ENCODE data around the gene NSUN2. TPM values are rescaled to one million over a fixed set of nuclear protein-coding genes. Genes with fewer than 3 reads are reported as not detected.

Gene NSUN2
- total RNA-seq, 2 experiments from 2014 or later = 48.3 to 50.8 TPM

- H3K27ac Mint-ChIP-seq = no peak overlapping the region
- H3K4me1 Mint-ChIP-seq (ENCODE audit: low read depth) = peaks cover 27% of the 10 kb centered on the region
- POLR2A ChIA-PET = interaction anchor here (0.7 kb wide), 1 partner anchor 1304 kb away, joined by 3 read pairs; no protein-coding TSS in a partner anchor
These were observed 17.6 kb downstream of the NSUN2 start for GRCh38 chr5:6615034-6615815.

GRCh38 chr5:6611334-6612256 lies 21.2 kb downstream of the NSUN2 start:
- TF ChIP-seq CTCF (IDR thresholded peaks at IDR 0.05) = no peak
- no peaks in the 10 kb centered on the region for H3K27me3 Mint-ChIP-seq
- DNase-seq = no peak
- intact Hi-C loops (cut with DNase I, micrococcal nuclease) = no loop called here
- Histone ChIP-seq H3K9me3 (ENCODE audit: control insufficient read depth in 1 of 2, insufficient read depth in 1 of 2, low read length in 2 of 2) (no peaks in the 10 kb centered on the region), H3K36me3 (ENCODE audit: insufficient read depth, low read length) (peaks cover 97% of the 10 kb centered on the region), H3K4me1 (ENCODE audit: insufficient read depth, low read length) (no peaks in the 10 kb centered on the region), H3K27ac (ENCODE audit: low read depth in 1 of 2, low read length in 2 of 2) (no peak overlapping the region), H3K27me3 (ENCODE audit: control insufficient read depth in 1 of 2, insufficient read depth in 2 of 2, low read length in 2 of 2) (no peaks in the 10 kb centered on the region), H3K4me3 (ENCODE audit: low read length) (no peak overlapping the region)
- no peak for ATAC-seq (ENCODE audit: poor library complexity)
- H3K27ac Mint-ChIP-seq = no peak overlapping the region
- H3K9me3 Mint-ChIP-seq = no peaks in the 10 kb centered on the region
- peaks cover 27% of the 10 kb centered on the region for H3K4me1 Mint-ChIP-seq (ENCODE audit: low read depth)
- ChIA-PET CTCF (no interaction called here), POLR2A (no interaction called here)
- peaks cover 97% of the 10 kb centered on the region for H3K36me3 Mint-ChIP-seq (ENCODE audit: low read depth)
- H3K4me3 Mint-ChIP-seq = no peak overlapping the region

More at GRCh38 chr5:6615034-6615815, 17.6 kb downstream of the NSUN2 start:
- Mint-ChIP-seq H3K9me3 (no peaks in the 10 kb centered on the region), H3K27me3 (no peaks in the 10 kb centered on the region), H3K36me3 (ENCODE audit: low read depth) (peaks cover 93% of the 10 kb centered on the region), H3K4me3 (no peak overlapping the region)
- no peaks in the 10 kb centered on the region for H3K27me3 ChIP-seq (ENCODE audit: control insufficient read depth in 1 of 2, insufficient read depth in 2 of 2, low read length in 2 of 2)
- H3K27ac ChIP-seq (ENCODE audit: low read depth in 1 of 2, low read length in 2 of 2) = no peak overlapping the region
- no peak for TF ChIP-seq CTCF (IDR thresholded peaks at IDR 0.05)
- no peaks in the 10 kb centered on the region for H3K9me3 ChIP-seq (ENCODE audit: control insufficient read depth in 1 of 2, insufficient read depth in 1 of 2, low read length in 2 of 2)
- peaks cover 97% of the 10 kb centered on the region for H3K36me3 ChIP-seq (ENCODE audit: insufficient read depth, low read length)
- H3K4me3 ChIP-seq (ENCODE audit: low read length) = no peak overlapping the region
- intact Hi-C loops (cut with DNase I, micrococcal nuclease) = no loop called here
- H3K4me1 ChIP-seq (ENCODE audit: insufficient read depth, low read length) = no peaks in the 10 kb centered on the region
- DNase-seq = no peak
- ATAC-seq (ENCODE audit: poor library complexity) = no peak
- CTCF ChIA-PET = interaction anchor here (0.7 kb wide), 1 partner anchor 130 kb away, joined by 3 read pairs; no protein-coding TSS in a partner anchor

- no peak for ATAC-seq (ENCODE audit: poor library complexity)
- no peaks in the 10 kb centered on the region for H3K27me3 Mint-ChIP-seq
- POLR2A ChIA-PET = interaction anchor here (0.8 to 1.1 kb wide), 2 partner anchors 310 to 1186 kb away, joined by 3 to 4 read pairs; partner anchors contain the start of gene ICE1
- H3K9me3 Mint-ChIP-seq = no peaks in the 10 kb centered on the region
- peaks cover 97% of the 10 kb centered on the region for H3K36me3 Mint-ChIP-seq (ENCODE audit: low read depth)
- peaks cover 2% of the 10 kb centered on the region for H3K4me1 Mint-ChIP-seq (ENCODE audit: low read depth)
- no peak for TF ChIP-seq CTCF (IDR thresholded peaks at IDR 0.05)
- H3K4me3 Mint-ChIP-seq = no peak overlapping the region
- Histone ChIP-seq H3K27me3 (ENCODE audit: control insufficient read depth in 1 of 2, insufficient read depth in 2 of 2, low read length in 2 of 2) (no peaks in the 10 kb centered on the region), H3K36me3 (ENCODE audit: insufficient read depth, low read length) (peaks cover 94% of the 10 kb centered on the region), H3K4me3 (ENCODE audit: low read length) (no peak overlapping the region), H3K27ac (ENCODE audit: low read depth in 1 of 2, low read length in 2 of 2) (no peak overlapping the region), H3K9me3 (ENCODE audit: control insufficient read depth in 1 of 2, insufficient read depth in 1 of 2, low read length in 2 of 2) (no peaks in the 10 kb centered on the region), H3K4me1 (ENCODE audit: insufficient read depth, low read length) (no peaks in the 10 kb centered on the region)
- CTCF ChIA-PET = no interaction called here
- no peak for DNase-seq
- intact Hi-C loops (cut with DNase I, micrococcal nuclease) = no loop called here
- H3K27ac Mint-ChIP-seq = no peak overlapping the region
These were observed 24.8 kb downstream of the NSUN2 start for GRCh38 chr5:6608016-6608415.

Measured in CD4-positive, alpha-beta T cell (primary cell).